ENCODE measurements around the gene PCBP3. TPM values are rescaled to one million over a fixed set of nuclear protein-coding genes. Genes with fewer than 3 reads are reported as not detected.
"Not testable (repeated sequence)": the region's sequence is repeated elsewhere in the genome, so short reads cannot be mapped to it uniquely, and the experiment has no call there.

PCBP3 gene
- total and polyA plus RNA-seq, 2 donors (not counting 3 experiments of a cell fraction or from before 2014, with no cell fraction given), result 0.06 to 1.1 TPM

GRCh38 chr21:45623436-45623835, 20.1 kb upstream of the PCBP3 start:
- Histone ChIP-seq H3K27ac (ENCODE audit: insufficient read depth, low read depth, low read length) (no peak overlapping the region), H2AFZ (ENCODE audit: low read depth, low read length) (no peak overlapping the region), H3K4me1 (ENCODE audit: control insufficient read depth, extremely low read depth, insufficient read depth, low read length) (no peaks in the 10 kb centered on the region), H3K4me2 (ENCODE audit: insufficient read depth, low read length) (no peak overlapping the region), H3K27me3 (ENCODE audit: control insufficient read depth in 2 of 2, insufficient read depth in 2 of 2, low read length in 2 of 2) (peaks cover 0 to 3% of the 10 kb centered on the region in 2 experiments), H4K20me1 (replicated peaks; ENCODE audit: control insufficient read depth, extremely low read depth, insufficient read depth, low read length) (no peaks in the 10 kb centered on the region), H3K9me3 (replicated peaks; ENCODE audit: control insufficient read depth, insufficient read depth, low read length) (no peaks in the 10 kb centered on the region), H3K9ac (replicated peaks; ENCODE audit: extremely low read depth, insufficient read depth, low read length) (no peak overlapping the region), H3K36me3 (ENCODE audit: control insufficient read depth in 2 of 2, extremely low read depth in 1 of 2, insufficient read depth in 2 of 2, low read length in 2 of 2) (no peaks in the 10 kb centered on the region), H3K79me2 (ENCODE audit: control insufficient read depth, insufficient read depth, low read length) (no peaks in the 10 kb centered on the region), H3K9me1 (replicated peaks; ENCODE audit: control insufficient read depth, extremely low read depth, insufficient read depth, low read length) (no peaks in the 10 kb centered on the region), H3K4me3 (replicated peaks in 1 of 3; ENCODE audit: insufficient read depth in 1 of 3, low read depth in 1 of 3, low read length in 3 of 3) (no peak overlapping the region)
- BruUV-seq (replicated peaks), result no TSS peak
- CTCF ChIA-PET, result no interaction called here
- no peak for TF ChIP-seq POLR2A (IDR thresholded peaks at IDR 0.05; ENCODE audit: low read depth, low read length)
- TF ChIP-seq, protein P1, sequence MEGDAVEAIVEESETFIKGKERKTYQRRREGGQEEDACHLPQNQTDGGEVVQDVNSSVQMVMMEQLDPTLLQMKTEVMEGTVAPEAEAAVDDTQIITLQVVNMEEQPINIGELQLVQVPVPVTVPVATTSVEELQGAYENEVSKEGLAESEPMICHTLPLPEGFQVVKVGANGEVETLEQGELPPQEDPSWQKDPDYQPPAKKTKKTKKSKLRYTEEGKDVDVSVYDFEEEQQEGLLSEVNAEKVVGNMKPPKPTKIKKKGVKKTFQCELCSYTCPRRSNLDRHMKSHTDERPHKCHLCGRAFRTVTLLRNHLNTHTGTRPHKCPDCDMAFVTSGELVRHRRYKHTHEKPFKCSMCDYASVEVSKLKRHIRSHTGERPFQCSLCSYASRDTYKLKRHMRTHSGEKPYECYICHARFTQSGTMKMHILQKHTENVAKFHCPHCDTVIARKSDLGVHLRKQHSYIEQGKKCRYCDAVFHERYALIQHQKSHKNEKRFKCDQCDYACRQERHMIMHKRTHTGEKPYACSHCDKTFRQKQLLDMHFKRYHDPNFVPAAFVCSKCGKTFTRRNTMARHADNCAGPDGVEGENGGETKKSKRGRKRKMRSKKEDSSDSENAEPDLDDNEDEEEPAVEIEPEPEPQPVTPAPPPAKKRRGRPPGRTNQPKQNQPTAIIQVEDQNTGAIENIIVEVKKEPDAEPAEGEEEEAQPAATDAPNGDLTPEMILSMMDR (IDR thresholded peaks at IDR 0.05; ENCODE audit: extremely low read depth in 1 of 2, insufficient read depth in 1 of 2, low read depth in 1 of 2, low read length in 2 of 2), result no peak
- no peak for TF ChIP-seq JUN (IDR thresholded peaks at IDR 0.05; ENCODE audit: borderline replicate concordance, insufficient read depth, insufficient read length, low read depth)
- TF ChIP-seq, protein P2, sequence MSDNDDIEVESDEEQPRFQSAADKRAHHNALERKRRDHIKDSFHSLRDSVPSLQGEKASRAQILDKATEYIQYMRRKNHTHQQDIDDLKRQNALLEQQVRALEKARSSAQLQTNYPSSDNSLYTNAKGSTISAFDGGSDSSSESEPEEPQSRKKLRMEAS (IDR thresholded peaks at IDR 0.05; ENCODE audit: insufficient read depth, insufficient read length), result no peak
- TF ChIP-seq MYC (IDR thresholded peaks at IDR 0.05; ENCODE audit: low read depth, low read length), result no peak
- intact Hi-C loops (cut with micrococcal nuclease) (no loop called here), dilution Hi-C loops (cut with MboI; ENCODE audit: extremely low pct_ligation_motif_present, low sequenced_read_pairs) (no loop called here)
- POLR2A ChIA-PET, result no interaction called here
- FAIRE-seq (no peak), DNase-seq (ENCODE audit: low read depth, low spot score) (no peak)

DNA sequence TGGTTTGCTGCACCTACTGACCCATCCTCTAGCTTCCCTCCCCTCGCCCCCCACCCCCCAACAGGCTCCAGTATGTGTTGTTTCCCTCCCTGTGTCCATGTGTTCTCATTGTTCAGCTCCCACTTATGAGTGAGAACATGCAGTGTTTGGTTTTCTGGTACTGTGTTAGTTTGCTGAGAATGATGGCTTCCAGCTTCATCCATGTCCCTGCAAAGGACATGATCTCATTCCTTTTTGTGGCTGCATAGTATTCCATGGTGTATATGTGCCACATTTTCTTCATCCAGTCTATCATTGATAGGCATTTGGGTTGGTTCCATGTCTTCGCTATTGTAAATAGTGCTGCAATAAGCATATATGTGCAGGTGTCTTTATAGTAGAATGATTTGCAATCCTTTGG, 17.4 kb upstream of the PCBP3 start:
- H3K4me1 ChIP-seq (ENCODE audit: control insufficient read depth, extremely low read depth, insufficient read depth, low read length); dilution Hi-C loops (cut with MboI; ENCODE audit: extremely low pct_ligation_motif_present, low sequenced_read_pairs); H3K4me2 ChIP-seq (ENCODE audit: insufficient read depth, low read length); intact Hi-C loops (cut with micrococcal nuclease); H2AFZ ChIP-seq (ENCODE audit: low read depth, low read length); H3K9me3 ChIP-seq (replicated peaks; ENCODE audit: control insufficient read depth, insufficient read depth, low read length); H3K36me3 ChIP-seq (ENCODE audit: control insufficient read depth in 2 of 2, extremely low read depth in 1 of 2, insufficient read depth in 2 of 2, low read length in 2 of 2); H3K27me3 ChIP-seq (ENCODE audit: control insufficient read depth in 2 of 2, insufficient read depth in 2 of 2, low read length in 2 of 2); H3K27ac ChIP-seq (ENCODE audit: insufficient read depth, low read depth, low read length); DNase-seq (ENCODE audit: low read depth, low spot score); CTCF ChIA-PET; H4K20me1 ChIP-seq (replicated peaks; ENCODE audit: control insufficient read depth, extremely low read depth, insufficient read depth, low read length); H3K79me2 ChIP-seq (ENCODE audit: control insufficient read depth, insufficient read depth, low read length); BruUV-seq (replicated peaks); H3K9ac ChIP-seq (replicated peaks; ENCODE audit: extremely low read depth, insufficient read depth, low read length); FAIRE-seq; H3K4me3 ChIP-seq (replicated peaks in 1 of 3; ENCODE audit: insufficient read depth in 1 of 3, low read depth in 1 of 3, low read length in 3 of 3); POLR2A ChIA-PET; H3K9me1 ChIP-seq (replicated peaks; ENCODE audit: control insufficient read depth, extremely low read depth, insufficient read depth, low read length): not testable (repeated sequence)

Data from endothelial cell of umbilical vein (primary cell).